Body of pancreas (tissue), 4 donors: Measurements from ENCODE around the gene ZNF346. TPM values are rescaled to one million over a fixed set of nuclear protein-coding genes. Genes with fewer than 3 reads are reported as not detected.

Source experiments
- ATAC-seq: fragments of 150-250 bp; one replicate; pipeline ENCODE4 v1.9.1; 2016
- DNase-seq, 4 donors: peaks; one replicate each; pipeline ENCODE4 v3.0.0-alpha.2; 2019
- H3K27ac ChIP-seq, 4 donors: fragments of 200-600 bp; sonication (generic); 1 replicate in 3 of 4; 2 replicates in 1 of 4; pipeline versions ENCODE4 v1.5.1 to v1.6.1; 2016 to 2019; ENCODE audit warnings: mild to moderate bottlenecking in 1 of 4, mixed read lengths in 1 of 4, moderate library complexity in 1 of 4
- H3K27me3 ChIP-seq, 2 donors: fragments of 200-600 bp; sonication (generic); one replicate each; pipeline ENCODE4 v1.6.0; 2016; ENCODE audit warnings: mild to moderate bottlenecking in 1 of 2
- H3K36me3 ChIP-seq, 2 donors: fragments of 200-600 bp; sonication (generic); replicated peaks in 1 of 2; 2 replicates each; pipeline ENCODE4 v1.5.1; 2016; ENCODE audit warnings: low read depth in 2 of 2; ENCODE audit not compliant: insufficient read depth in 1 of 2
- H3K4me1 ChIP-seq: fragments of 200-600 bp; sonication (generic); one replicate; pipeline ENCODE4 v1.6.0; 2016
- H3K4me3 ChIP-seq, 2 donors: fragments of 200-600 bp; sonication (generic); 1 replicate in 1 of 2; 2 replicates in 1 of 2; pipeline ENCODE4 v1.5.1; 2016 to 2019
- H3K9me3 ChIP-seq, 3 donors: fragments of 200-600 bp; sonication (generic); 1 replicate in 2 of 3; 2 replicates in 1 of 3; pipeline ENCODE4 v1.5.1; 2016
- POLR2A ChIP-seq, 3 donors: fragments of 450-650 bp; IDR thresholded peaks; one replicate each; pipeline ENCODE4 v1.6.1; 2016; ENCODE audit warnings: antibody characterized with exemption in 3 of 3, mild to moderate bottlenecking in 2 of 3
- WGBS, 2 donors: methylation state at CpG; one replicate each; pipeline ENCODE4 v1.1.5; 2017; 5-methylcytosine and 5-hydroxymethylcytosine counted together
- intact Hi-C: fragments of 100-400 bp; cut with DNase I; formaldehyde crosslinking; loops from one replicate; pipeline ENCODE4 v1.15.1; 2023
- total RNA-seq, 2 donors: library from RNA; depleted of rRNA; stranded (reverse); fragments of >200 nt; gene quantifications; one replicate each; pipeline ENCODE4 v1.1.0, GENCODE V29; 2016
- TF ChIP-seq, protein P1 (sequence below), 7 experiments: fragments of 450-650 bp in 4 of 7; fragments of 200-600 bp in 3 of 7; sonication (generic) in 3 of 7; IDR thresholded peaks; one replicate each; pipeline ENCODE4 v1.5.1; 2016 to 2019; ENCODE audit warnings: antibody characterized with exemption in 7 of 7

ZNF346 gene
- total RNA-seq, 2 donors from 2014 or later: 13.5 to 14.5 TPM

- intact Hi-C loops: no loop called here
- no peaks in the 10 kb centered on the region for H3K9me3 ChIP-seq
- H3K4me1 ChIP-seq: peaks cover 23% of the 10 kb centered on the region
- TF ChIP-seq POLR2A (IDR thresholded peaks at IDR 0.05): no peak
- TF ChIP-seq, protein P1, sequence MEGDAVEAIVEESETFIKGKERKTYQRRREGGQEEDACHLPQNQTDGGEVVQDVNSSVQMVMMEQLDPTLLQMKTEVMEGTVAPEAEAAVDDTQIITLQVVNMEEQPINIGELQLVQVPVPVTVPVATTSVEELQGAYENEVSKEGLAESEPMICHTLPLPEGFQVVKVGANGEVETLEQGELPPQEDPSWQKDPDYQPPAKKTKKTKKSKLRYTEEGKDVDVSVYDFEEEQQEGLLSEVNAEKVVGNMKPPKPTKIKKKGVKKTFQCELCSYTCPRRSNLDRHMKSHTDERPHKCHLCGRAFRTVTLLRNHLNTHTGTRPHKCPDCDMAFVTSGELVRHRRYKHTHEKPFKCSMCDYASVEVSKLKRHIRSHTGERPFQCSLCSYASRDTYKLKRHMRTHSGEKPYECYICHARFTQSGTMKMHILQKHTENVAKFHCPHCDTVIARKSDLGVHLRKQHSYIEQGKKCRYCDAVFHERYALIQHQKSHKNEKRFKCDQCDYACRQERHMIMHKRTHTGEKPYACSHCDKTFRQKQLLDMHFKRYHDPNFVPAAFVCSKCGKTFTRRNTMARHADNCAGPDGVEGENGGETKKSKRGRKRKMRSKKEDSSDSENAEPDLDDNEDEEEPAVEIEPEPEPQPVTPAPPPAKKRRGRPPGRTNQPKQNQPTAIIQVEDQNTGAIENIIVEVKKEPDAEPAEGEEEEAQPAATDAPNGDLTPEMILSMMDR (IDR thresholded peaks at IDR 0.05): no peak
- H3K36me3 ChIP-seq: no peaks in the 10 kb centered on the region
- no peak for ATAC-seq
- H3K27me3 ChIP-seq: no peaks in the 10 kb centered on the region
- peak overlapping the region; percentile 44 to 72 for H3K4me3 ChIP-seq
- H3K27ac ChIP-seq: peak overlapping the region in 3 of 4 donors; percentile 69 to 76 (median 74)
- no peak for DNase-seq
- WGBS, 2 donors: 14 to 21% methylated on average over 6 of the region's 6 CpGs
Measured at GRCh38 chr5:177023303-177023664, 788 bp downstream of the ZNF346 start.

DNA sequence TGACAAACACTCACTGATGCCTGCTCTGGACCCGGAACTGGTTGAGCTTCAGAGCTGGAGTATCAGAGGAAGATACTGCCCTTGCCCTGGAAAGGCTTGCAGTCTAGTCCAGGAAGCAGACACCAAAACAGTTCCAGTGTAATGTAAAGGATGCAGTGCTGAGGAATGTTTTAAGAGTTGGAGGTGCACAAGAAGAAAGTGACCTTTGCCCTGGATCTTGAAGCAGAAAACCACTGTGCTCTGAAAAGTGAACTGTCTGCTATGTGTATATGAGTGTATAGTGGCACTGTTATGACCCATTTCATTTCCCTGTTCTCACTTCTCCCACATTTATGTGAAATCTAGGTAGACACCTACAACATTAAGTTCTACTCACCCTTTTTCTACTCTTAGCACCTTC is 2.1 kb downstream of the ZNF346 start:
- ATAC-seq (no peak), DNase-seq (no peak)
- Histone ChIP-seq H3K4me1 (peaks cover 23% of the 10 kb centered on the region), H3K4me3 (no peak overlapping the region), H3K9me3 (no peaks in the 10 kb centered on the region), H3K27ac (no peak overlapping the region), H3K27me3 (no peaks in the 10 kb centered on the region), H3K36me3 (no peaks in the 10 kb centered on the region)
- 85 to 100% methylated on average over 1 of the region's 1 CpG for WGBS, 2 donors
- intact Hi-C loops: no loop called here
- TF ChIP-seq, protein P1 (IDR thresholded peaks at IDR 0.05): no peak
- TF ChIP-seq POLR2A (IDR thresholded peaks at IDR 0.05): no peak

DNA sequence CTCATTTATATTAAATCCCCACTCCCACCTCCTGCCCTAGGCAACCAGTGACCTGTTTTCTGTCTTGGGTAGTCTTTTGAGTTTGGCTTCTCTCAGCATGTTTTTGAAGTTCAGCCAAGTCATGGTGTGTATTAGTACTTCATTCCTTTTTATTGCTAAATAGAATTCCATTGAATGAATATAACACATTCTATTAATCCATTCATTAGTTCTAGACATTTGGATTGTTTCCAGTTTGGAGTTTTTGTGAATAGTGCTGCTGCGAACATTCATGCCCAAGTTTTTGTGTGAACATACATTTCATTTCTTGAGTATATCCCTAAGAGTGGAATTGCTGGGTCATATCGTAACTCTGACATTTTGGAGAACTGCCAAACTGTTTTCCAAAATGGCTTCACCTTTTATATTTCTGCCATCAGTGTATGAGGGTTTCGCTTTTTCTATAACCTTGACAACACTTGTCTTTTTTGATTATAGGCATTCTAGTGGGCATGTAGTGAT is 2.7 kb downstream of the ZNF346 start:
- no peak for ATAC-seq
- Histone ChIP-seq H3K4me1 (peaks cover 23% of the 10 kb centered on the region), H3K36me3 (no peaks in the 10 kb centered on the region), H3K27ac (no peak overlapping the region), H3K4me3 (no peak overlapping the region), H3K27me3 (no peaks in the 10 kb centered on the region), H3K9me3 (no peaks in the 10 kb centered on the region)
- TF ChIP-seq, protein P1 (IDR thresholded peaks at IDR 0.05): no peak
- no peak for TF ChIP-seq POLR2A (IDR thresholded peaks at IDR 0.05)
- 83 to 92% methylated on average over 3 of the region's 3 CpGs for WGBS, 2 donors
- no peak for DNase-seq
- intact Hi-C loops: no loop called here

DNA sequence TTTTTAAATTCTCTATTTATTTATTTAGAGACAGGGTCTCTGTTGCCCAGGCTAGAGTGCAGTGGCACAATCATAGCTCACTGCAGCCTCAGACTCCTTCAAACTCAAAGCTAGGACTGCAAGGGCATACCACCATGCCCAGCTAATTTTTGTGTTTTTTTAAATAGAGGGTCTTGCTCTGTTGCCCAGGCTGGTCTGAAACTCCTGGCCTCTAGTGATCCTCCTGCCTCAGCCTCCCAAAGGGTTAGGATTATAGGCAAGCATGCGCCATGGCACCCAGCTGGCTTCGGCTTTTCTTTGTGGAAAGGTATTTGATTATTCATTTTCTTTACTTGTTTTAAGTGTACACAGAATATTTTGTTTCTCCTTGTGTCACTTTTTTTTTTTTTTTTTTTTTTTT is 5.2 kb downstream of the ZNF346 start:
- no peak overlapping the region for H3K4me3 ChIP-seq
- H3K27me3 ChIP-seq: no peaks in the 10 kb centered on the region
- no peak for DNase-seq
- H3K36me3 ChIP-seq: no peaks in the 10 kb centered on the region
- no peak overlapping the region for H3K27ac ChIP-seq
- peaks cover 14% of the 10 kb centered on the region for H3K4me1 ChIP-seq
- no peaks in the 10 kb centered on the region for H3K9me3 ChIP-seq
- intact Hi-C loops: no loop called here
- ATAC-seq: no peak
- TF ChIP-seq, protein P1 (IDR thresholded peaks at IDR 0.05): no peak
- no peak for TF ChIP-seq POLR2A (IDR thresholded peaks at IDR 0.05)
- 100% methylated on average over 2 of the region's 2 CpGs for WGBS, 2 donors

DNA sequence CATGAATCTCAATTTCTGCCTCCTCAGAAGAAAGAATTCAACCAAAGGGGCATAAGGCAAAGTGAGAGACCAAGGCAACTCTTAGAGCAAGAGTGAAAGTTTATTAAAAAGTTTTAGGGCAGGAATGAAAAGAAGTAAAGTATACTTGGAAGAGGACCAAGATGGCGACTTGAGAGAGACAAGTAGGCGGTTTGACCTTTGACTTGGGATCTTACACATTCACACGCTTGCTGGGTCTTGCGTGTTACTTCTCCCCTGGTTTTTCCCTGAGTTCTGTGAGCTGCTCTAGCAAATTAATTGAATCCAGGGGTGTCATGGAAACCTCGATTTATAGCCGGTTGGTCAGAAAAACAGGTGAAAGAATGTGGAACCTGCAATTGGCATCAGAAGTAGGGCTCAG is 7.0 kb downstream of the ZNF346 start:
- Histone ChIP-seq H3K9me3 (no peaks in the 10 kb centered on the region), H3K36me3 (no peaks in the 10 kb centered on the region), H3K27ac (no peak overlapping the region), H3K4me1 (peaks cover 3% of the 10 kb centered on the region), H3K27me3 (no peaks in the 10 kb centered on the region), H3K4me3 (no peak overlapping the region)
- WGBS, 2 donors: 88 to 93% methylated on average over 6 of the region's 6 CpGs
- ATAC-seq (no peak), DNase-seq (no peak)
- intact Hi-C loops: no loop called here
- TF ChIP-seq, protein P1 (IDR thresholded peaks at IDR 0.05): no peak
